Stomach (tissue), 9 donors: Measurements from ENCODE around the gene GRXCR2. TPM values are rescaled to one million over a fixed set of nuclear protein-coding genes. Genes with fewer than 3 reads are reported as not detected.
A peak's percentile ranks its signal among the peaks of the same experiment; 100 is the strongest.

Experiments used
- DNase-seq, 2 donors: peaks; one replicate each; pipeline versions ENCODE4 v3.0.0 to v3.0.0-alpha.2; 2013 to 2019
- H3K27ac ChIP-seq, 5 donors: fragments of 200-600 bp in 4 of 5; sonication (generic) in 4 of 5; one replicate each; pipeline ENCODE4 v1.5.1; 2013 to 2019; ENCODE audit warnings: mild to moderate bottlenecking in 1 of 5, moderate library complexity in 1 of 5
- H3K27me3 ChIP-seq, 3 donors: fragments of 200-600 bp; sonication (generic); one replicate each; pipeline ENCODE4 v1.5.1; 2017 to 2019; ENCODE audit warnings: mixed run types in 1 of 3
- H3K36me3 ChIP-seq, 4 donors: fragments of 200-600 bp; sonication (generic); 1 replicate in 3 of 4; 2 replicates in 1 of 4; pipeline ENCODE4 v1.5.1; 2016 to 2019
- H3K4me1 ChIP-seq, 4 donors: fragments of 200-600 bp; sonication (generic); one replicate each; pipeline ENCODE4 v1.5.1; 2016 to 2019
- H3K4me3 ChIP-seq, 4 donors: fragments of 200-600 bp; sonication (generic) in 3 of 4; one replicate each; pipeline ENCODE4 v1.5.1; 2016 to 2019; ENCODE audit warnings: mild to moderate bottlenecking in 1 of 4
- H3K9me3 ChIP-seq, 4 donors: fragments of 200-600 bp; sonication (generic); one replicate each; pipeline ENCODE4 v1.5.1; 2016 to 2019
- CTCF ChIP-seq, 7 experiments: fragments of 450-650 bp in 4 of 7; fragments of 200-600 bp in 3 of 7; sonication (generic) in 3 of 7; IDR thresholded peaks; one replicate each; pipeline ENCODE4 v1.5.1; 2016 to 2019; ENCODE audit warnings: antibody characterized with exemption in 7 of 7, control low read depth in 2 of 7, mild to moderate bottlenecking in 1 of 7
- EP300 ChIP-seq: sonication (generic); formaldehyde crosslinking; IDR thresholded peaks from one replicate; pipeline ENCODE4 v1.6.1; 2017; ENCODE audit warnings: antibody characterized with exemption
- POLR2A ChIP-seq, 4 donors: fragments of 450-650 bp; IDR thresholded peaks; one replicate each; pipeline ENCODE4 v1.6.1; 2016; ENCODE audit warnings: antibody characterized with exemption in 4 of 4, control low read depth in 2 of 4, mild to moderate bottlenecking in 1 of 4, moderate library complexity in 1 of 4
- POLR2AphosphoS5 ChIP-seq, 3 donors: sonication (generic); formaldehyde crosslinking; IDR thresholded peaks; one replicate each; pipeline ENCODE4 v1.6.1; 2016; ENCODE audit warnings: antibody characterized with exemption in 3 of 3
- WGBS, 5 donors: extraction: QIAGEN DNeasy Blood & Tissue Kit in 3 of 5; methylation state at CpG; one replicate each; pipeline versions ENCODE4 v1.1.5 to v1.1.7; 2013 to 2018; 5-methylcytosine and 5-hydroxymethylcytosine counted together
- intact Hi-C: fragments of 100-400 bp; cut with DNase I; formaldehyde crosslinking; loops from one replicate; pipeline ENCODE4 v1.15.1; 2023; ENCODE audit warnings: low total_unique reads
- polyA plus RNA-seq, 3 donors: library from polyadenylated mRNA; stranded (reverse); fragments of 200-250 nt; gene quantifications; one replicate each; pipeline ENCODE4 v1.2.3, GENCODE V29; 2013
- total RNA-seq, 5 donors: library from RNA; depleted of rRNA; stranded (reverse); fragments of >200 nt; gene quantifications; one replicate each; pipeline versions ENCODE4 v1.1.0 to v1.2.3, GENCODE V29; 2014 to 2016
- donor health status: healthy with polysubstance abuse.
- donor health status: Bipolar disorder and iron deficiency.
- donor health status: healthy.

Gene GRXCR2
- total and polyA plus RNA-seq, 8 donors = not detected

GRCh38 chr5:145847499-145848497, 25.0 kb downstream of the GRXCR2 start:
- no peak overlapping the region for H3K4me3 ChIP-seq
- DNase-seq = no peak
- intact Hi-C loops = no loop called here
- peaks cover 0 to 13% (median 7%) of the 10 kb centered on the region in 4 donors for H3K4me1 ChIP-seq
- no peaks in the 10 kb centered on the region for H3K36me3 ChIP-seq
- no peak overlapping the region for H3K27ac ChIP-seq
- no peaks in the 10 kb centered on the region for H3K27me3 ChIP-seq
- H3K9me3 ChIP-seq = no peaks in the 10 kb centered on the region
- TF ChIP-seq EP300 (no peak), POLR2AphosphoS5 (IDR thresholded peaks at IDR 0.05) (peak in 1 of 3 donors; percentile 10), POLR2A (IDR thresholded peaks at IDR 0.05) (no peak)
- WGBS, 5 donors = 80 to 83% (median 82%) methylated on average over 6 of the region's 6 CpGs

DNA sequence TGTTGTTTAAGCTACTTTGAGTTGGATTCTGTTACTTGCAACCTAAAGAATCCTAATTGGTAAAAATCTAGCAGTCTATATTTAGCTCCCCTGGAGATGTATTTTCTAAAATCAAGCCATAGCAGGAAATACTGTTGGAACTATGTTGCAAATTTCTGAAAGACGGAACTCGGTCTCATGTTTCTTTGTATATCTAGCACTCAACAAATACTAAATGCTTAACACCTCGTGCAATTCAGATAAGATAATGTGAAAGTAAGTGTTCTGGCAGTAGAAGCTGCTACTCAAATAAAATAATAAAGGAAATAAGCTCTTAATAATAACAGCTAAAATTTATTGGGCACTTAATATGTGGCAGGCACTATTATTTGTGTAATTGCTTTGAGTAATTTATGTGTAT, 26.7 kb downstream of the GRXCR2 start:
- TF ChIP-seq POLR2A (IDR thresholded peaks at IDR 0.05) (no peak), POLR2AphosphoS5 (IDR thresholded peaks at IDR 0.05) (peak in 2 of 3 donors; percentile 50 to 68), CTCF (IDR thresholded peaks at IDR 0.05) (no peak)

DNA sequence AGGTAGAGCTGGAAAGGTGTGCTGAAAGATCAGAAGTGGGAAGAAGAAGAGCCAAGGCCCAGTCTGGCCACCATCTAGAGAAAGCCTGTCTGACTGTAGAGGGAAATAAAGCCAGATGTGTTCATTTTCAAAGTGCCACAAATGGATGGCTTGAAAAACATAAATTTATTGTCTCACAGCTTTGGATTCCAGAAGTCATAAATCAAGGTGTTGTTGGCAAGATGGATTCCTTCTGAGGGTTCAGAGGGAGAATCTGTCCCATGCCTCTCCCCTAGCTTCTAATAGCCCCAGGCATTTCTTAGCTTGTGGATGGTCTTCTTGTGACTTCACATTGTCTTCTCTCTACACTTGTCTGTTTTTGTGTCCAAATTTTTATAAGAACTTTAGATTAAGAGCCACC, 31.5 kb downstream of the GRXCR2 start:
- no peak for TF ChIP-seq CTCF (IDR thresholded peaks at IDR 0.05)
- TF ChIP-seq POLR2AphosphoS5 (IDR thresholded peaks at IDR 0.05) = no peak
- TF ChIP-seq EP300 = no peak
- no peak for TF ChIP-seq POLR2A (IDR thresholded peaks at IDR 0.05)
- Histone ChIP-seq H3K36me3 (no peaks in the 10 kb centered on the region), H3K27me3 (no peaks in the 10 kb centered on the region), H3K9me3 (no peaks in the 10 kb centered on the region), H3K27ac (no peak overlapping the region), H3K4me1 (peaks cover 0 to 13% (median 10%) of the 10 kb centered on the region in 4 donors), H3K4me3 (no peak overlapping the region)
- no peak for DNase-seq
- intact Hi-C loops = no loop called here

More for the DNA sequence above, 26.7 kb downstream of the GRXCR2 start:
- H3K4me1 ChIP-seq = peaks cover 0 to 13% (median 7%) of the 10 kb centered on the region in 4 donors
- H3K4me3 ChIP-seq = no peak overlapping the region
- no peaks in the 10 kb centered on the region for H3K27me3 ChIP-seq
- peak overlapping the region; percentile 76 to 90 (median 85) for H3K27ac ChIP-seq
- 28 to 59% (median 35%) methylated on average over 3 of the region's 3 CpGs for WGBS, 5 donors
- DNase-seq = peak in 1 of 2 donors; percentile 69
- intact Hi-C loops = no loop called here
- no peaks in the 10 kb centered on the region for H3K36me3 ChIP-seq
- no peaks in the 10 kb centered on the region for H3K9me3 ChIP-seq

DNA sequence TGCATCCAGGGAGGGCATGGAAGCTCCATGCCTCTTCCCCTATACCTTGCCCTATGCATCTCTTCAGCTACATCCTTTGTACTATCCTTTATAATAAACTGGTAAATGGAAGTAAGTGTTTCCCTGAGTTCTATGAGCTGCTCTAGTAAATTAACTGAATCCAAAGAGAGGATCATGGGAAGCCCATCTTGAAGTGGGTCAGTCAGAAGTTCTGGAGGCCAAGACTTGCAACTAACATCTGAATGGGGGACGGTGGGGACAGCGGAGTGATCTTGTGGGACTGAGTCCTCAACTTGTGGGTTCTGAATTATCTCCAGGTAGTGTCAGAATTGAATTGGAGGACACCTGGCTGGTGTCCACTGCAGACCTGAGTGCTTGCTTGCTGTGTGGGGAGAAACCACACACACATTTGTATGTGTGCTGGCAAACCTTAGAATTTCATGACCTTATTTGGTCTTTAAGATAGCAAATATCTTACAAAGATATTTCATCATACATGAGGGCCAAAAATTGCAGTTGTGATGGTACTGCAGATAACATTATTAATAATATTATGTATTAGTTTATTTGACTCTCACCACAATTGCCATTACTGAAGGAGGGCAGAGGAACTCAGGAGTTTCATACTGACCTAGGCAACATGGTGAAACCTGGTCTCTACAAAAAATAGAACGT, 32.2 kb downstream of the GRXCR2 start:
- TF ChIP-seq CTCF (IDR thresholded peaks at IDR 0.05) = no peak
- TF ChIP-seq POLR2A (IDR thresholded peaks at IDR 0.05) = no peak
- TF ChIP-seq POLR2AphosphoS5 (IDR thresholded peaks at IDR 0.05) = no peak
- TF ChIP-seq EP300 = no peak
- Histone ChIP-seq H3K27me3 (no peaks in the 10 kb centered on the region), H3K4me3 (no peak overlapping the region), H3K9me3 (no peaks in the 10 kb centered on the region), H3K4me1 (peaks cover 6 to 17% (median 14%) of the 10 kb centered on the region in 4 donors), H3K36me3 (no peaks in the 10 kb centered on the region), H3K27ac (no peak overlapping the region)
- DNase-seq = no peak
- intact Hi-C loops = no loop called here
- 86 to 94% (median 90%) methylated on average over 3 of the region's 3 CpGs for WGBS, 5 donors
